ENCODE measurements around the gene NBL1.

NBL1 gene

GRCh38 chr1:19689856-19690255 is 45.7 kb downstream of the NBL1 start:
- Histone ChIP-seq H2AFZ (no peak overlapping the region), H3K36me3 (ENCODE audit: control insufficient read depth, insufficient read depth, low read length) (peaks cover 3% of the 10 kb centered on the region), H3K4me2 (ENCODE audit: low read length) (no peak overlapping the region), H3K27me3 (ENCODE audit: control insufficient read depth, insufficient read depth, low read length) (no peaks in the 10 kb centered on the region), H3K4me1 (no peaks in the 10 kb centered on the region), H3K27ac (no peak overlapping the region), H3K9ac (no peak overlapping the region), H3K79me2 (no peaks in the 10 kb centered on the region), H3K9me3 (ENCODE audit: control insufficient read depth, low read length) (no peaks in the 10 kb centered on the region), H3K4me3 (ENCODE audit: low read depth, low read length) (no peak overlapping the region)
- TF ChIP-seq CTCF (IDR thresholded peaks at IDR 0.05): no peak

- H3K9ac ChIP-seq: no peak overlapping the region
- no peak overlapping the region for H3K4me3 ChIP-seq (ENCODE audit: low read depth, low read length)
- H2AFZ ChIP-seq: no peak overlapping the region
- no peak overlapping the region for H3K4me2 ChIP-seq (ENCODE audit: low read length)
- no peaks in the 10 kb centered on the region for H3K27me3 ChIP-seq (ENCODE audit: control insufficient read depth, insufficient read depth, low read length)
- peaks cover 3% of the 10 kb centered on the region for H3K36me3 ChIP-seq (ENCODE audit: control insufficient read depth, insufficient read depth, low read length)
- no peaks in the 10 kb centered on the region for H3K79me2 ChIP-seq
- no peaks in the 10 kb centered on the region for H3K4me1 ChIP-seq
- TF ChIP-seq CTCF (IDR thresholded peaks at IDR 0.05): no peak
- H3K9me3 ChIP-seq (ENCODE audit: control insufficient read depth, low read length): no peaks in the 10 kb centered on the region
- no peak overlapping the region for H3K27ac ChIP-seq
Measured at GRCh38 chr1:19690342-19690741, 46.2 kb downstream of the NBL1 start.

- H3K9ac ChIP-seq: no peak overlapping the region
- no peak for TF ChIP-seq CTCF (IDR thresholded peaks at IDR 0.05)
- H3K4me1 ChIP-seq: no peaks in the 10 kb centered on the region
- H3K36me3 ChIP-seq (ENCODE audit: control insufficient read depth, insufficient read depth, low read length): no peaks in the 10 kb centered on the region
- H3K4me3 ChIP-seq (ENCODE audit: low read depth, low read length): no peak overlapping the region
- no peak overlapping the region for H3K4me2 ChIP-seq (ENCODE audit: low read length)
- no peak overlapping the region for H3K27ac ChIP-seq
- H3K27me3 ChIP-seq (ENCODE audit: control insufficient read depth, insufficient read depth, low read length): no peaks in the 10 kb centered on the region
- no peak overlapping the region for H2AFZ ChIP-seq
- no peaks in the 10 kb centered on the region for H3K79me2 ChIP-seq
- H3K9me3 ChIP-seq (ENCODE audit: control insufficient read depth, low read length): no peaks in the 10 kb centered on the region
Measured at GRCh38 chr1:19694298-19694697, 50.2 kb downstream of the NBL1 start.

GRCh38 chr1:19695772-19696171 is 51.7 kb downstream of the NBL1 start:
- H3K9me3 ChIP-seq (ENCODE audit: control insufficient read depth, low read length): no peaks in the 10 kb centered on the region
- H3K27me3 ChIP-seq (ENCODE audit: control insufficient read depth, insufficient read depth, low read length): no peaks in the 10 kb centered on the region
- H3K4me3 ChIP-seq (ENCODE audit: low read depth, low read length): no peak overlapping the region
- H3K27ac ChIP-seq: no peak overlapping the region
- no peaks in the 10 kb centered on the region for H3K36me3 ChIP-seq (ENCODE audit: control insufficient read depth, insufficient read depth, low read length)
- H3K4me2 ChIP-seq (ENCODE audit: low read length): no peak overlapping the region
- peaks cover 2% of the 10 kb centered on the region for H3K79me2 ChIP-seq
- TF ChIP-seq CTCF (IDR thresholded peaks at IDR 0.05): no peak
- H3K4me1 ChIP-seq: no peaks in the 10 kb centered on the region
- no peak overlapping the region for H3K9ac ChIP-seq
- H2AFZ ChIP-seq: no peak overlapping the region

- Histone ChIP-seq H3K9ac (no peak overlapping the region), H3K79me2 (peaks cover 2% of the 10 kb centered on the region), H3K36me3 (ENCODE audit: control insufficient read depth, insufficient read depth, low read length) (no peaks in the 10 kb centered on the region), H3K27me3 (ENCODE audit: control insufficient read depth, insufficient read depth, low read length) (no peaks in the 10 kb centered on the region), H2AFZ (no peak overlapping the region), H3K4me3 (ENCODE audit: low read depth, low read length) (no peak overlapping the region), H3K9me3 (ENCODE audit: control insufficient read depth, low read length) (no peaks in the 10 kb centered on the region), H3K4me1 (no peaks in the 10 kb centered on the region), H3K4me2 (ENCODE audit: low read length) (no peak overlapping the region), H3K27ac (no peak overlapping the region)
- TF ChIP-seq CTCF (IDR thresholded peaks at IDR 0.05): no peak
Measured at GRCh38 chr1:19696820-19697219, 52.7 kb downstream of the NBL1 start.

Data from parathyroid adenoma (tissue), 2 donors.